H1 (cell line): ENCODE data around the gene AMHR2. TPM values are rescaled to one million over a fixed set of nuclear protein-coding genes. Genes with fewer than 3 reads are reported as not detected.
"Not testable (repeated sequence)": the region's sequence is repeated elsewhere in the genome, so short reads cannot be mapped to it uniquely, and the experiment has no call there.

ENCODE experiments used
- CTCF ChIA-PET: fragments of 300-600 bp; sonication (Branson Sonifier 250); formaldehyde crosslinking; loops from one replicate; lab custom pipeline; 2021; ENCODE audit not compliant: partially characterized antibody; lab: Charles Lee
- POLR2A ChIA-PET: fragments of 300-600 bp; sonication (Branson Sonifier 250); formaldehyde crosslinking; loops from one replicate; lab custom pipeline; 2021; ENCODE audit warnings: inconsistent platforms; ENCODE audit not compliant: partially characterized antibody; lab: Charles Lee
- DNase-seq, 2 experiments: peaks; one replicate each; pipeline versions ENCODE4 v3.0.0 to v3.0.0-alpha.2; 2010 to 2022; ENCODE audit warnings: low spot score in 2 of 2, low read depth in 1 of 2, mixed read lengths in 1 of 2
- FAIRE-seq: peaks from 2 replicates; lab custom pipeline; 2011; peaks lifted over from hg19 to GRCh38; lab: Jason Lieb, UNC
- H2AFZ ChIP-seq: 2 replicates; pipeline ENCODE4 v1.8.1; 2012; ENCODE audit warnings: low read length, inconsistent platforms
- H2AK5ac ChIP-seq: 2 replicates; pipeline ENCODE4 v1.6.1; 2013; ENCODE audit warnings: low read depth, low read length
- H2BK120ac ChIP-seq: replicated peaks from 2 replicates; pipeline ENCODE3; 2013; ENCODE audit warnings: low read depth, low read length, inconsistent platforms
- H2BK12ac ChIP-seq: 2 replicates; pipeline ENCODE4 v1.6.1; 2013; ENCODE audit warnings: low read depth, low read length
- H2BK15ac ChIP-seq: 2 replicates; pipeline ENCODE4 v1.6.1; 2013; ENCODE audit warnings: low read length
- H2BK20ac ChIP-seq: 2 replicates; pipeline ENCODE4 v1.6.1; 2013; ENCODE audit warnings: low read length
- H2BK5ac ChIP-seq: 2 replicates; pipeline ENCODE4 v1.6.1; 2013; ENCODE audit warnings: low read depth, low read length
- H3K14ac ChIP-seq: 2 replicates; pipeline ENCODE4 v1.6.1; 2013; ENCODE audit warnings: inconsistent platforms; ENCODE audit not compliant: insufficient read length
- H3K18ac ChIP-seq: 2 replicates; pipeline ENCODE4 v1.6.1; 2013; ENCODE audit warnings: low read length; ENCODE audit errors: extremely low read depth
- H3K23ac ChIP-seq: 2 replicates; pipeline ENCODE4 v1.6.1; 2013; ENCODE audit warnings: inconsistent platforms; ENCODE audit not compliant: insufficient read length
- H3K23me2 ChIP-seq: 2 replicates; pipeline ENCODE4 v1.6.1; 2013; ENCODE audit warnings: low read depth, low read length
- H3K27ac ChIP-seq: 2 replicates; pipeline ENCODE4 v1.6.1; 2011; ENCODE audit warnings: low read depth, low read length, inconsistent platforms
- H3K27me3 ChIP-seq, 4 experiments: replicated peaks in 1 of 4; 1 replicate in 1 of 4; 2 replicates in 3 of 4; pipeline versions ENCODE4 v1.6.1 to v1.8.1; 2011 to 2013; ENCODE audit warnings: low read length in 3 of 4, mild to moderate bottlenecking in 3 of 4, inconsistent platforms in 2 of 4, mixed read lengths in 2 of 4, moderate library complexity in 1 of 4; ENCODE audit not compliant: control insufficient read depth in 3 of 4, insufficient read depth in 3 of 4; ENCODE audit errors: extremely low read depth in 1 of 4
- H3K36me3 ChIP-seq, 4 experiments: 2 replicates each; pipeline versions ENCODE4 v1.6.1 to v1.8.1; 2011 to 2013; ENCODE audit warnings: mild to moderate bottlenecking in 4 of 4, low read length in 3 of 4, moderate library complexity in 2 of 4, control low read depth in 1 of 4, inconsistent platforms in 1 of 4; ENCODE audit not compliant: insufficient read depth in 4 of 4, control insufficient read depth in 2 of 4
- H3K4ac ChIP-seq: replicated peaks from 2 replicates; pipeline ENCODE3; 2013; ENCODE audit warnings: low read length, low read depth, mixed read lengths, inconsistent platforms; ENCODE audit not compliant: insufficient read length
- H3K4me1 ChIP-seq, 4 experiments: replicated peaks in 1 of 4; 1 replicate in 1 of 4; 2 replicates in 3 of 4; pipeline versions ENCODE4 v1.6.1 to v1.8.1; 2011 to 2013; ENCODE audit warnings: low read length in 3 of 4, inconsistent platforms in 2 of 4, mixed read lengths in 1 of 4; ENCODE audit not compliant: insufficient read depth in 4 of 4, control insufficient read depth in 3 of 4
- H3K4me2 ChIP-seq, 2 experiments: 2 replicates each; pipeline versions ENCODE4 v1.6.1 to v1.8.1; 2011 to 2013; ENCODE audit warnings: low read depth in 2 of 2, low read length in 2 of 2, control low read depth in 1 of 2, inconsistent platforms in 1 of 2, mild to moderate bottlenecking in 1 of 2; ENCODE audit not compliant: insufficient read depth in 1 of 2
- H3K4me3 ChIP-seq, 4 experiments: fragments of 200-600, 300-600 bp in 1 of 4; sonication (generic), shearing (Covaris generic), sonication (Bioruptor Twin) in 1 of 4; 2 replicates each; pipeline versions ENCODE4 v1.5.1 to v1.8.1; 2011 to 2016; ENCODE audit warnings: low read length in 4 of 4, low read depth in 3 of 4, control low read depth in 2 of 4, inconsistent platforms in 2 of 4, mild to moderate bottlenecking in 2 of 4, mixed read lengths in 1 of 4, moderate library complexity in 1 of 4; ENCODE audit not compliant: insufficient read depth in 2 of 4; ENCODE audit errors: extremely low read depth in 1 of 4
- H3K56ac ChIP-seq: replicated peaks from 2 replicates; pipeline ENCODE3; 2013; ENCODE audit warnings: low read depth, mild to moderate bottlenecking, mixed read lengths, low read length, inconsistent platforms; ENCODE audit not compliant: insufficient read length
- H3K79me1 ChIP-seq: 2 replicates; pipeline ENCODE4 v1.6.1; 2013; ENCODE audit warnings: low read depth, low read length, control low read depth
- H3K79me2 ChIP-seq, 2 experiments: 2 replicates each; pipeline versions ENCODE4 v1.6.1 to v1.8.1; 2012 to 2013; ENCODE audit warnings: low read length in 2 of 2, mild to moderate bottlenecking in 2 of 2, inconsistent platforms in 1 of 2; ENCODE audit not compliant: insufficient read depth in 2 of 2, control insufficient read depth in 1 of 2
- H3K9ac ChIP-seq, 4 experiments: replicated peaks in 1 of 4; 1 replicate in 1 of 4; 2 replicates in 3 of 4; pipeline versions ENCODE4 v1.6.1 to v1.8.1; 2011 to 2013; ENCODE audit warnings: low read depth in 3 of 4, low read length in 3 of 4, control low read depth in 2 of 4, mild to moderate bottlenecking in 2 of 4, moderate library complexity in 2 of 4, inconsistent platforms in 1 of 4; ENCODE audit errors: extremely low read depth in 1 of 4
- H3K9me3 ChIP-seq, 2 experiments: 2 replicates each; pipeline versions ENCODE4 v1.6.1 to v1.8.1; 2012 to 2013; ENCODE audit warnings: mild to moderate bottlenecking in 2 of 2, moderate library complexity in 2 of 2, control low read depth in 1 of 2, inconsistent platforms in 1 of 2, low read depth in 1 of 2, low read length in 1 of 2, mixed read lengths in 1 of 2; ENCODE audit not compliant: insufficient read depth in 2 of 2
- H4K20me1 ChIP-seq, 2 experiments: replicated peaks in 1 of 2; 2 replicates each; pipeline versions ENCODE3 to v1.8.1; 2011 to 2013; ENCODE audit warnings: inconsistent platforms in 2 of 2, low read length in 2 of 2, mild to moderate bottlenecking in 1 of 2; ENCODE audit not compliant: insufficient read depth in 2 of 2, control insufficient read depth in 1 of 2
- H4K5ac ChIP-seq: 2 replicates; pipeline ENCODE4 v1.6.1; 2013; ENCODE audit warnings: low read length, low read depth, mixed read lengths, inconsistent platforms; ENCODE audit not compliant: insufficient read length
- H4K8ac ChIP-seq: 2 replicates; pipeline ENCODE4 v1.8.0; 2013; ENCODE audit warnings: mild to moderate bottlenecking, moderate library complexity, low read length, inconsistent platforms; ENCODE audit not compliant: insufficient read depth; ENCODE audit errors: extremely low read depth
- H4K91ac ChIP-seq: replicated peaks from 2 replicates; pipeline ENCODE3; 2013; ENCODE audit warnings: low read length, mixed read lengths, inconsistent platforms; ENCODE audit not compliant: insufficient read length
- WGBS, 2 experiments: shearing (Covaris generic) in 1 of 2; methylation state at CpG; one replicate each; pipeline versions ENCODE4 v1.1.6 to v1.1.7; 2013 to 2015; ENCODE audit warnings: low lambda C conversion rate in 2 of 2, mixed read lengths in 2 of 2, inconsistent platforms in 1 of 2, low coverage in 1 of 2, missing lambda C conversion rate in 1 of 2; ENCODE audit not compliant: insufficient replicate concordance in 2 of 2, insufficient coverage in 1 of 2, insufficient read length in 1 of 2; ENCODE audit errors: extremely low coverage in 1 of 2, missing lambda C conversion rate in 1 of 2; 5-methylcytosine and 5-hydroxymethylcytosine counted together
- polyA plus RNA-seq, 7 experiments: library from polyadenylated mRNA; depleted of rRNA in 3 of 7; stranded (reverse) in 5 of 7; unstranded in 2 of 7; fragments of >200 nt in 5 of 7; fragments of 200-250 nt in 2 of 7; gene quantifications; 1 replicate in 5 of 7; 2 replicates in 1 of 7; 4 replicates in 1 of 7; pipeline versions ENCODE4 v1.2.1 to v1.2.3, GENCODE V29; 2011 to 2013; ENCODE audit warnings: missing spikeins in 2 of 7, mixed read lengths in 2 of 7
- total RNA-seq: library from RNA; stranded (reverse); fragmentation: NEBNext Ultra II Directional; extraction: Animal tissue kit (Norgen Biotek cat#: 25700); gene quantifications from 2 replicates; pipeline ENCODE4 v1.2.1, GENCODE V29; 2021

AMHR2 gene
- total and polyA plus RNA-seq, 2 of the 8 experiments (the other 6 are each of a cell fraction or from before 2014, with no cell fraction given): 0.29 to 0.35 TPM

DNA sequence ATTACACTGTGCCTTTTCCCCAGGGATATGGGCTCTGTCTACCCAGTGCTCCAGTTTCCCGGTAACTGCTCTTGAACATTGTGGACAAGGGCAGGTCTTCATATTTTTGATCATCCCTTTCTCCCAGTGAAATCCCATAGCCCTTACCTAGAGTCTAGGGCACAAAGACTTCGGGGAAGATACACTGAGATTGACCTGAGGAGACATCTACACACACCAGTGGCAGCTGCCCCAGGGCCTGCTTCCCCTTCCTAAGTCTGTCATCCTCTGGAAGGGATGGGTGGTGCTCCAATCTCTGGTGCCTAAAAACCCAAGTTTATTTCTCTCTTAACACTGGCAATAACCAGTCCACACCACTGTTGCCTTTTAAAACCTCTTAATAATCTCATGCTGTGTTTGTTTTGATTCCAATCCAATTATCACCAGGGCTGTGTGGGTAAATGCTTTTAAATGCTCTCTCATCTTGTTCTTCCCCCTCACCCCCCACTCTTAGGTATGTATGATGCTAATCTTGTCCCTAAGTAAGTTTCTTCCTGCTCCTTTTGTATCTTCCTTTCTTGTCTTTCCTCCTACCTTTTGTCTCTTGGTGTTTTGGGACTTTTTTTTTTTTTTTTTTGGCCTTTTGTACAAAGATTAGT, 7.8 kb upstream of the AMHR2 start:
- H3K79me2 ChIP-seq, H3K79me1 ChIP-seq, H3K4me2 ChIP-seq, DNase-seq, H4K91ac ChIP-seq, H3K18ac ChIP-seq, H2AK5ac ChIP-seq, H3K4me1 ChIP-seq, H3K23ac ChIP-seq, H3K4ac ChIP-seq, H3K27me3 ChIP-seq, H4K8ac ChIP-seq, H2BK20ac ChIP-seq, H3K27ac ChIP-seq, H2BK15ac ChIP-seq, FAIRE-seq, H2BK120ac ChIP-seq, H2BK12ac ChIP-seq, H2AFZ ChIP-seq, H3K14ac ChIP-seq, H3K4me3 ChIP-seq, H2BK5ac ChIP-seq, H3K9ac ChIP-seq, H3K56ac ChIP-seq, H4K5ac ChIP-seq, H4K20me1 ChIP-seq, H3K23me2 ChIP-seq, H3K9me3 ChIP-seq: not testable (repeated sequence)
- POLR2A ChIA-PET: interaction anchor here (1.3 to 1.7 kb wide), 7 partner anchors 10 to 88 kb away, joined by 3 to 5 read pairs (median 3); partner anchors contain the start of gene SP1
- CTCF ChIA-PET: interaction anchor here (0.6 to 2.8 kb wide), 6 partner anchors 33 to 239 kb away, joined by 3 to 24 read pairs (median 4); partner anchors contain the start of gene AAAS
- WGBS, 2 experiments: 83% methylated on average over 2 of the region's 2 CpGs; no CpG with 5 or more reads in 1 of the 2 experiments
- H3K36me3 ChIP-seq: peaks cover 2 to 28% (median 14%) of the 10 kb centered on the region in 4 experiments; a peak in 7 of 8 replicates
